IPS-18c (cell line): Measurements from ENCODE around the gene HIVEP3.

Experiments
- H3K4me3 ChIP-seq: 2 replicates; pipeline ENCODE4 v1.7.0; 2013; ENCODE audit warnings: low read depth, mild to moderate bottlenecking, low read length, moderate library complexity; ENCODE audit not compliant: insufficient read depth
- H3K9me3 ChIP-seq: one replicate; pipeline ENCODE4 v1.6.1; 2013; ENCODE audit warnings: mild to moderate bottlenecking, low read length, moderate library complexity; ENCODE audit not compliant: control insufficient read depth, insufficient read depth

The HIVEP3 gene

DNA sequence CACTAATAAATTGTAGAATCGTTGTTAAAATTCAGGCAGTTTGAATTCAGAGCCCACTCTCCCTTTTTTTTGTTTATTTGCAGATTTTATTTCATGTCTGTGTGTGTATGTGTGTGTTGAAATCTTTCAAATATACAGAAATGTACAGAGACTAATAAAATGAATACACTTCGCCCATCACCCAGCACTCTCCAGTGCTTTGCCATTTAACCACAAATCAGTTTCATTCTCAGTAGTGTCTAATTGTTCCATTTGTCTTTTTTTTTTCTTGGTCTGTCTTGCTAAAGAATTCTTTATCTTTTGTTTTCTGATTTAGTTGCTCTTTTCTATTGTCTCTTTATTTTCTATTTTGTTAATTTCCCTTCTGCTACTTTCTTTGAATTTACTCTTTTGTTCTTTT, 99.7 kb downstream of the HIVEP3 start:
- Histone ChIP-seq H3K9me3 (no peaks in the 10 kb centered on the region), H3K4me3 (no peak overlapping the region)

DNA sequence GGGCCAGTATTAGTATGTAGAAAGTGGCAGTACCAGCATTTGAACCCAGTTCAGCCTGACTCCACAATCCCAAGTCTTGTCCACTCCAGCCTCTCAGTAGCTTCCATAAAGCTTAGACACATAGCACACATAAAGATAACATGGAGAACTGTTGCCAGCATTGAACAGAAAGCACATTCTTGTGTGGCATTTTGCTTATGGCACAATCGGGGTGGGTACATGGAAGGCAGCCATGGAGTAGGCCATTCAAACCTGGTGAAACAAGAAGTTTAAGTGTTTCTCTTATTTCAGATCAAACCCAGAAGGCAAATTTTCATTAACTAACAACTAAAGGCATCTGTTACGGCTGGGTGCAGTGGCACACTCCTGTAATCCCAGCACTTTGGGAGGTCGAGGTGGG, 102.7 kb downstream of the HIVEP3 start:
- H3K4me3 ChIP-seq, result no peak overlapping the region
- no peaks in the 10 kb centered on the region for H3K9me3 ChIP-seq

DNA sequence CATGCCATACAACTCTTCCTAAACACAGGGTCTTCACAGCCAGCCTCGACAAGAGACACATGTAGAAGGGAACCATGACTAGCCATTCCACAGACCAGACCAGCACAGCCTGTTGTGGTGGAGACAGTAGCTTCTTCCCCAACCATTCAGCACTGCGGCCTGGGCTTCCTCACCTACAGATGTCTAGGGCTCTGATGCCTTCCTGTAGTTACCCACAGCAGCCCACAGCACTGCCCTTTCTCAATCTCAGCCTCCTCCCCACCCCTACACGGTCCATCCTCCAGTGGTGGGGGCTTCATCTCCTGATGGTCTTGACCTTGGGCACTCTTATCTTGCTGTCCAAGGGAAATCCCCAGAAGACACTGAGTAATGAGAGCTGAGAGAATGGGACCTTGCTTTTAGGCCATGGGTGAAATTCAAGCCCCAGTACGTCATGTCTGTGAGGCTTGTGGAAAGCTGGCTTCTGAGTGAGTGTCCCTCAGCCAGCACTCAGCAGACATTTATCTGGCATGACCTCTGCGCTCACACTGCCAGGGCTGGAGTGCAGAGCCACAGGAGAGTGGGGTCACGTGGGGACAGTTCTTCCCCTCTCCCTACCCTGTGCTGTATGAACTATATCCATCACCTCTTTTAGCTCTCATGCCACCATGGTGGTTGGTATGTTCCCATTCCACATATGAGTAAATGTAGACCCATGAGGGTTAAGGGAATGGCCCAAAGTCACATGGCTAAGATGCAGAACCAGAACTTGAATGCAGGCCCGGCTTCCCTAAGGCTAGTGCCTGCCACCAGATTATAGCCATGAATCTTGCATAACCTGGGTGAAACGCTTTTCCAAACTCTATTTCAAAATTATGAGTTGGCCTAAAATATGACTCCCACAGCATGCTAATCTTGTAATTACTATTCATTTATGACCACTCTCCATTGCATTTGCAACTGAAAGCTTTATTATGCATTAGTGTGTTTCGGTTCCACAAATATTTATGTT, 104.7 kb downstream of the HIVEP3 start:
- Histone ChIP-seq H3K4me3 (no peak overlapping the region), H3K9me3 (no peaks in the 10 kb centered on the region)

DNA sequence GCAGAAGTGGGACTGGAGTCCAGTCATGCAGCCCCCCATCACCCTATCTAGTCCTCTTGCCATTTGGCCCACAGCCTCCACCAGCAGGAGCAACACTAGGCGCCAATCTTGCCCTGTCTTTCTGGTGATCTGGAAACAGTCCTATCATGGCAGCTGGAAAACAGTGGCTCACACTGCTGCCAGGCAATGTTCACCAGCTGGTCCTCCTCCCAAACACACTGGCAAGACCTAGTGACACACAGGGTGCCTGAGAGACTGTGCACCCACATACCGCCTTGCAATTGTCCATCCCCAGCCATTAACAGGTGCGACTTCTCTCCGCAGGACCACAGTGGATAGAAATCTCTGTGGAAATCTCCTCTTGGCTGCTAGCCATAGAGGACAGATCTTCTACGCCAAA, 105.5 kb downstream of the HIVEP3 start:
- Histone ChIP-seq H3K9me3 (no peaks in the 10 kb centered on the region), H3K4me3 (no peak overlapping the region)

DNA sequence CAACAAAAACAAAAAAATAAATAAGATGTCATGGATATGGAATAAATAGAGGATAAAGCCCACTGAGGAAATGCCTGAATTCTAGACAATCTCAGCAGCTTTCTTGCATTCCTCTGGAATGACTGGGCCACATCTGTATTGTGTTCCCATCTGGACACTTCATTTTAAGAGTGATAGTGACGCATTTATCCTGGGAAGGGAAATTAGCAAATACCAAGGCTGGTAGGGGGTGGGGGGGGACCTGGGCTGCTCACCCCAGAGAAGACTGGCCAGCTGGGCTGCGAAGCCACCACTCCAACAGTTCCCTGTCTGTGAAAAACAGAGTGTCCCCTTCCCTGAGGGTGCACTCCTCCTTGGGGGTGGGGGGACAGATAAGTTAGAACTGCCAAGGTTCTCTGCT, 106.3 kb downstream of the HIVEP3 start:
- Histone ChIP-seq H3K4me3 (no peak overlapping the region), H3K9me3 (no peaks in the 10 kb centered on the region)

DNA sequence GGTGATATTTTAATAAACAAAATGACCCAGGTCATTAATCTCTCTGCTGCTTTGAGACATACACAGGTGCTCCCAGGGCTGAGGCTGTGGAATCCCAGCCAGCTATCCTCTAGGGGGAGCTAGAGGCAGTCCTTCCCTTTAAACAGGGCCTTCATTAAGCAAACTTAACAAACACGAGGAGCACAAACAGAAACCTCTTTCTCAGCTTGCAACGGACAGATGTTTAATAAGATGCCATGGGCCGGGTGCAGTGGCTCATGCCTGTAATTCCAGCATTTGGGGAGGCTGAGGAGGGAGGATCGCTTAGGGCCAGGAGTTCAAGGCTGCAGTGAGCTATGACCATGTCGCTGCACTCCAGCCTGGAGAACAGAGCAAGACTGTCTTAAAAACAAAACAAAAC, 106.7 kb downstream of the HIVEP3 start:
- H3K9me3 ChIP-seq, result no peaks in the 10 kb centered on the region

DNA sequence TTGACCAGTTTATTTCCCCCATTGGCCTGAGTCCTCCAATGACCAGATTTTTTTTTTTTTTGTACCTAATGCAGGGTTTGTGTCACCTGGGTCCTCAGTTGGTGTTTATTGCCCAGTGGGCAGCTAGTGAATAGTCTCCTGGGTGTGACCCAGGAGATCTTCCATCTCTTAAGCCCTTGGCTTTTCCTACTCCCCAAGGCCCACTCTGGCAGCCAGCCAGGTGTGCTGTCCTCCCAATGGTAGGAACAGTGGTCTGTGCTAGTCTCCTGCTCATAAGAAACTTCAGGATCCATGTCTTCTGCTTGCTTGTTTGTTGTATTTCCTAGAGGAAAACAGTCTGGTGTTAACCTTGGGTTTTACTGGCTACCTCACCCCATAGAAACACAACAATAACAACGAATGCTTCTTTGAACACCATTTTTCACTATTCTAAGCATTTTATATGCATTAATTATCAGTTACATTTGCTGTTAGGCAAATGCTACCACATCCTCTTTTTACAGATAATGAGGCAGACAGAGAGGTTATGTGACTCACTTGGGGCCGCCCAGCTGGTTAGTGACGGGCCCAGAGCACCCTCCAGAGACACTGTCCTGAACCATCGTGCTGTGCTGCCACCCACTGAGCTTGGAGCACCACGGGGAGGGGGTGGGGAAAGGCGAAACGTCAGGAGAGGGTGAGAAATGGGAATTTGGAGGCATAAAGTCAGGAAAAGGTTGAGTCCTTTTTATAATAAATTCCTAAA, 107.5 kb downstream of the HIVEP3 start:
- H3K4me3 ChIP-seq, result no peak overlapping the region
- no peaks in the 10 kb centered on the region for H3K9me3 ChIP-seq

More for the DNA sequence above, 106.7 kb downstream of the HIVEP3 start:
- H3K4me3 ChIP-seq, result no peak overlapping the region

DNA sequence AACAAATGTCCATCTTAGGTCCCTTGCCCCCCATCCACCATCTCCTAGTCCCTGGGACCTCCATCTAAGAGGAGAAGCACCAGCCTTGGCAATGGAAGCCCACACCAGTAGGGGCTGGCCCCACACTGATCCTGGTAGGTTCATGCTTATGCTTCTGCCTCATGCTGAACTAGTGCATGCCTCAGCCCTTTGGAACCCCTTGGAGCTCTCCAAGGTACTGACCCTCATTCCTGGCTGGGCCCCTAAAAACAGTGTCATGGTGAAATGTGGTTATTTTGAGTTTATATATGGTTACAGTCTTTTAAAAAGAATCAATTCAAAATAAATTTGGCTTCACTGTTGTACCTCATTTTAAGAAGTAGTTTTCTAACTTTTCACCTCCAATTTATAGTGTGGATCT, 108.3 kb downstream of the HIVEP3 start:
- Histone ChIP-seq H3K4me3 (no peak overlapping the region), H3K9me3 (no peaks in the 10 kb centered on the region)

DNA sequence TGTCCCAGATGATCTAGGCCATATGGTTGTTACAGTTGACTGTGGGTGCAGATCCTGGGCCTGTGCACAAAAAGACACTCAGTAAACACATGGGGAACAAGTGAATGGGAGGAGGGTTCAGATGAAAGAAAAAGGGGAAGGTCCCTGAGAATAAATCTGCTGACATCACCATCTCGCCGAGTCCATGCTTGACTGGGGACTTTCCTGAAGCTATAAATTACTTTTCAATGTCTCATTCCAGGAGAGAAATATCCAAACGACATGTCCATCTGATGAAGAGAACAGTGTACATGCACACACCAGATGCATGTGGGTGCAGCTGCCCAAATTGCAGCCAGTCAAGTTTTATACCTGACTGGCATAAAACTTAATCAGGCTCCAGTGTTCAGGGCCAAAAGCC, 109.0 kb downstream of the HIVEP3 start:
- H3K9me3 ChIP-seq, result no peaks in the 10 kb centered on the region
- no peak overlapping the region for H3K4me3 ChIP-seq

DNA sequence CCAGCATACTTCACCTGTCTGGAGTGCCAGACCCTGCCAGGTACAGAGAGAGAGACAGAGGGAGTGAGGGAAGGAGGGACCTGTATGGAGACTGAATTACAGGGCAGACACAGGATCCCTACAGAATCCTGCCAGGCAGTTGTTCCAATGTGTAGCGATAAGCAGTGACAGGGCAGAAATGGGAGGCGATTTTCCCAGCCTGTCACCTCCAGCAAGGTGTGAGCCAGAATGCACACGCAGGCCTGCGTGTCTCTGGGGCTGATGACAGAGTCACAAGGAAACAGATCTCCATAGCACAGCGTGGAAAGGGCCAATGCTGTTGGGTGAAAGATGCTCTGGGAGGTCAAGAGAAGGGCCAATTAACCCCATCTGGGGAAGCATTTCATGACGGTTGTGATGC, 111.3 kb downstream of the HIVEP3 start:
- H3K9me3 ChIP-seq, result no peaks in the 10 kb centered on the region
- no peak overlapping the region for H3K4me3 ChIP-seq

DNA sequence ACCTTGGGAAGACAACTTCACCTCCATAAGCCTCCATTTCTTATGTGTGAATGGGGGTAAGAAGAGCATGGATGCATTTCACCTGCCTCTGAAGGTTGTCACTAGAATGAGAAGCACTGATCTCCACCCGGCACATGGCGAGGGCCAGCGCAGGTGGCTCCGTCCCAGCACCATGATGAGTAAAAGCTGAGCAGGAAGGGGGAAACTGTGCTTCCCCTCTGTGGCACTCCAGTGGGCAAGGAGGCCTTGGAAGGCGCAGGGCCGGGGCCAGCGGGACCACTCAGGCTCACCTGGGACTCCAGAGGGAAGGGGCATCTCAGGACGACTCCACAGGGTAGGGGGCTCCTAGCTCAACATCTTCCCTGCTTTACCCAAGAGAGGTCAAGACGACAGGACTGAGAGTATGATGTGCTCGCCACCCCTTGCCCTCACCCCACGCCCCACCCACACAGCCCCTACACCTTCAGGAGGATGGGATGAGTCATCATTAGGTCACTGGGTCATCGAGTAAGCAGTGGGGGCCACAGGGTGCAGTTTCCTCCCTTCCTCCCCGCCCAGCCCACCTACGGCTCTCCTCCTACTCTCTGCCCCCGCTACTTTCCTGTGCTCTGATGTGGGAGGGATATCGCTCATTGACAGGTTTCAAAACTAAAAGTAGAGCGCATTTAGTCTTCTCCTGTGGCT, 112.1 kb downstream of the HIVEP3 start:
- H3K4me3 ChIP-seq, result no peak overlapping the region
- H3K9me3 ChIP-seq, result no peaks in the 10 kb centered on the region

DNA sequence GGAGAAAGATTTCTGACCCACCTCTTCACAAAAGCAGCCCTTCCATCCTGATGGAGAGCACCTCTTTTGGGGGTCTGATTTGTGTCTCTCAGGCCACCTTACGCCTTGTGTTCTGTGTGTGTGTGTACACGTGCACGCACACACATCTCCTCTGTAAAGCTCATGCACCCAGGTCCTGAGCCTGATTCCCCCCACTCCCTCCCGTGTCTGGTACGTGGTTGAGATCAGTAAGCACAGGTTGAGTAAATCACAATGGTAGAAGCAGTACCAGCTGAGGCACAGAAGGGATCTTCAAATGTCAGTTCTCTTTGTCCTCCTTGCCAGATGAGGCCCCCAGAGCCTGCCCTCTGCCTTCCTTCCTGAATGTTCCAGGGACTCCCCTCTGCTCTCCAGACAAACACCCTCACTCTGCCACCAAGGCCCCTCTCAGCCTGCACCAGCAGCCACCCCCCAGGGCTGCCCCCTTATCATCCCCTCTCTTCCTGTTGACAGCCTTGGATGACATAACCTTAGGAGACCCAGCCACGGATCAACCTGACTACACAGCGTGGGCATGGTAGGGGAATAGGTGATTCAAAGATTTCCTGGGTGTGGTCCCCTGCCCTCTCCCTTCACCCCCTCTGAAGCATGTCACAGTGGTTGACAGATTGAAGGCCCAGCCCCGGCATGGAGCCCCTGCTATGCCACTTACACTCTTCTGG, 112.8 kb downstream of the HIVEP3 start:
- H3K9me3 ChIP-seq, result no peaks in the 10 kb centered on the region
- no peak overlapping the region for H3K4me3 ChIP-seq

DNA sequence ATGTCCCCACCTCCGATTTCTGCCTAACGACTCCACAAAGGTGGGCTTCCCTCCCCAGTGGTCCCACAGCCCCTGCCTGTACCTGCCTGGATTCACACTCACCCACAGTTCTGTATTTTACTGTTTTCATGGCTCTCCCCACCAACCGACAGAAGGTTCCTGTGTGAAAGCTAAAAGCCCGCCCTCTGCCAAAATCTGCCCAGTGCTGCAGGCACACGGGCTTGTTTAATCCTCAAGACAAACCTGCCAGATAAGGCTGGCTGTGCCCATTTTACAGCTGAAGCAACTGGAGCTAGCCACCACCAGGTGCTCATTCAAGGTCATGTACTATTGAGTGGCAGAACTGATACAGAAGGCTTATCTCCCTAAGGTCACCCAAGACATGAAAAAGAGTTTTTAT, 114.5 kb downstream of the HIVEP3 start:
- Histone ChIP-seq H3K4me3 (no peak overlapping the region), H3K9me3 (no peaks in the 10 kb centered on the region)

DNA sequence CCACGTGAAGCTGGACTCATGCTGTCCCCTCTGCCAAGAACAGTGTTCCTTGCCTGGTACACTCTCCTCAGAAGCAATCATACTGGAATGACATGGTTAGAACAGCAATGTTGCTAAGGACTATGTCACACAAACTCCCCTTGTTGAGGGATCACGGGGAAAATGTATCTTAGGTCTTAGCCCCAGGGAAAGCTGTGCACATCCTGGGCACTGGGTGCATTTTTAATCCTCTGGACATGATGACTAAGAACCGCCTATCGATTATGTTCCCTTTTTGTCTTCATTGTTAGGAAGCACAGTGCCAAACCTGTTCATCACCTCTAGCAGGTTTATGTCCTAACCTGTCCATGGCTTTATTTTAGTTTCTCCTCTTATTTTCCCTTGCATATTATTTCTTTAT, 115.1 kb downstream of the HIVEP3 start:
- no peak overlapping the region for H3K4me3 ChIP-seq

DNA sequence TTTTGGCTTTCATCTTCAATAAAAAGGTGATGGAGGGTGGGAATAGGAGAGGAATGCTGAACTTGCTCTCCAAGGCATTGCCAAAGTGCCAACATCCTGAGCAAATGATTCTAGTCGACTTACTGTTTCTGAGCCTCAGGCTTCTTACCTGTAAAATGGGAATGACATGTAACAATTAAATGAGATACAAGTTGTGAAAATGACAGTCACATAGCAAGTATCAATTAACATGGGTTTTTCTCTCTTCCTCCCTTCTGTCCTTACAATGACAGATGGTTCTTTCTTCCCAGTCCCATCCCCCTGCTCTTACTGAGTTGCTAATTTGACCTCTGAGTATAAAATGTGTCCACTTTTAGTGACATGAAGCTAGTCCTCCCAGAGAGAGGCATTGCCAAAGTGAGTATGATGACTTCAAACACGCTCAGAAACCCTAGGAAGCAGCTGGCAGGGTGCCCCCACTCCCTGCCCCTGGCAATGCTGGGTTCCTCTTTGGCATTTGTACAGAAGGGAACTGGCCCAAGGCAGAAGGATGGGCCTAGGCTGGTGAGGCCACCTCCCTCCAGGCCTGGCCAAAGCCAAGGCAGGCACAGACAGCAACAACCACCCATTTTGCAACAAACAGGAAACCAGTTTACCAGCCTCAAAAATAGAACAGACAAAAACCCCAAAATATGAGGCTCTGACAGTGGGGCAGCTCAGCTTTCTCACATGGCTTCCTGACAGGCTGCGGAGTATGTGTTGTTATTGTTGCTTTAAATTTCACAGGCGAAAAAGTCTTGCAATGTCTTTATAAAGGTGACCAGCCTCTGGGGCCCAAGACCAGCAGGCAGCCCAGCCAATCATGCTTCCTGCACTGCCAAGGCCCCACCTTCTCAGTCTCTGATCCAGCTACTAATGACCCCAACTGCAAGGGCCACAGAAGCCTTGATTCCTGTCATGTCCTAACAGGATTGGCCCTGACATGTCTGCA, 115.9 kb downstream of the HIVEP3 start:
- H3K4me3 ChIP-seq, result no peak overlapping the region

More for the DNA sequence above, 115.1 kb downstream of the HIVEP3 start:
- H3K9me3 ChIP-seq, result no peaks in the 10 kb centered on the region

DNA sequence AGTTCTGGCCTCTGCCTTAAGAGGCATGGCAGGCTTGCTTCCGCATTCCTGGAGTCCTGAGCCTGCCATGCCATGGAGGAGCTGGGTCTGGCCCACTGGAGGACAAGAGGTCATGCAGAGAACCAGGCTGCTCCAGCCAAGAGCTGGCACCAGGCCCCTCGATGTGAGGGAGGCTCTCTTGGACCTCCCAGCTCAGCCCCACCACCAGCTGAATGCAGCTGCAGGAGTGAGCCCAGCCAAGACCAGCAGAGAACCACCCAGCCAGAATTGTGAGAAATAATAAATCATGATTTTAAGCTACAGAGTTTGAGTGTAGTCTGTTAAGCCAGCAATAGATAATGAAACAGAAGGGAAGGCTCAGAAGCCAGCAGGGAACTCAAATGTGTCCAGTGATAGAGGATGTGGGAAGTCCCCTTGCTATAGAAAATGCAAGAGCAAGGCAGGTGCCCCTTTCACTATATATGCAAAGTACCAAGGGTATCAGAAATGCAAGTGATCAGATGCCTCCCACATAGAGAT, 118.4 kb downstream of the HIVEP3 start:
- H3K9me3 ChIP-seq, result no peaks in the 10 kb centered on the region
- no peak overlapping the region for H3K4me3 ChIP-seq

More for the DNA sequence above, 115.9 kb downstream of the HIVEP3 start:
- no peaks in the 10 kb centered on the region for H3K9me3 ChIP-seq
